NT2/D1 (cell line): ENCODE measurements around the gene YKT6.

Experiments
- SUZ12 ChIP-seq: IDR thresholded peaks from 2 replicates; pipeline ENCODE4 v1.6.1; 2011; ENCODE audit not compliant: insufficient read length, insufficient read depth; ENCODE audit errors: extremely low read depth
- YY1 ChIP-seq: IDR thresholded peaks from 2 replicates; pipeline ENCODE4 v1.6.1; 2011; ENCODE audit not compliant: insufficient read length, insufficient read depth
- ZNF274 ChIP-seq: IDR thresholded peaks from 2 replicates; pipeline ENCODE4 v1.6.1; 2011; ENCODE audit warnings: mild to moderate bottlenecking, low read depth, low read length

DNA sequence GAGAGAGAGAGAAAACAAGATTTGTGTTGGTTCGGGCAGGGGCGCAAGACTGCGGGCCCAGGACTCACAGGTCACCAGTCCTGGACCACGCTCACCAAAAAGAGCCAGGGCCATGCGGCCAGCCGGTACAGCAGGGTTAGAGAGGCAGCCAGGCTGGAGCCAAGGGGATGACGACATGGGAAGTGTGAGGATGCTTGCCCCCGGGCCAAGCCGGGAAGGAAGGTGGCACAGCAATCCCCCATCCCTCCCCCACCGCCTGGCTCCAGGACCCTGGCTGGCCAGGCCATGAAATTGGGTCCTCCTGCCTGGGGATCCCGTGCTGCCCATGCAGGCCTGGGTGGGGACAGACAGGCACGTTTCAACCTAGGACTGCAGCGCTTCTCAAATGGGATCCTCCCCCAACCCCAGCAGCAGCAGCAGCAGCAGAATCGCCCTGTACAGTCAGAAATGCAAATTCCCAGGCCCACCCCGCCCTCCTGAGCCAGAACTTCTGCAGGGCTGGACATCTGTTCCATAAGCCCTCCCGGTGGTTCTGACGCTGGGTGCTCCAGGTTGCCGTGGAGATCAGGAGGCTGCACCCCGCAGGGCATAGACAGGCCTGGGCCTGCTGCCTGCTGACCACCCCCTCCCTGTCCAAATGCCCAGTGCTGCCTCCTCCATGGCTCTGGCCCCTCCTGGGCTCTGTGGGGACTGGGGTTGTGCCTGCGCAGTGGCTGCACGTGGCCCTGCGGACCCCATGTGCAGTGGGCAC is 35.0 kb downstream of the YKT6 start:
- TF ChIP-seq YY1 (no peak), ZNF274 (no peak), SUZ12 (no peak)
